GM19193 (cell line): ENCODE results near the gene FADS3.

Experiments used
- POLR2A ChIP-seq: IDR thresholded peaks from 4 replicates; pipeline ENCODE4 v1.6.1; 2011; ENCODE audit not compliant: insufficient read depth, insufficient read length; ENCODE audit errors: extremely low read depth

Gene FADS3

GRCh38 chr11:61907871-61908729, 16.8 kb upstream of the FADS3 start:
- no peak for TF ChIP-seq POLR2A

- no peak for TF ChIP-seq POLR2A
Observed at GRCh38 chr11:61907282-61907681, 15.9 kb upstream of the FADS3 start.

GRCh38 chr11:61906522-61906909, 15.2 kb upstream of the FADS3 start:
- no peak for TF ChIP-seq POLR2A

DNA sequence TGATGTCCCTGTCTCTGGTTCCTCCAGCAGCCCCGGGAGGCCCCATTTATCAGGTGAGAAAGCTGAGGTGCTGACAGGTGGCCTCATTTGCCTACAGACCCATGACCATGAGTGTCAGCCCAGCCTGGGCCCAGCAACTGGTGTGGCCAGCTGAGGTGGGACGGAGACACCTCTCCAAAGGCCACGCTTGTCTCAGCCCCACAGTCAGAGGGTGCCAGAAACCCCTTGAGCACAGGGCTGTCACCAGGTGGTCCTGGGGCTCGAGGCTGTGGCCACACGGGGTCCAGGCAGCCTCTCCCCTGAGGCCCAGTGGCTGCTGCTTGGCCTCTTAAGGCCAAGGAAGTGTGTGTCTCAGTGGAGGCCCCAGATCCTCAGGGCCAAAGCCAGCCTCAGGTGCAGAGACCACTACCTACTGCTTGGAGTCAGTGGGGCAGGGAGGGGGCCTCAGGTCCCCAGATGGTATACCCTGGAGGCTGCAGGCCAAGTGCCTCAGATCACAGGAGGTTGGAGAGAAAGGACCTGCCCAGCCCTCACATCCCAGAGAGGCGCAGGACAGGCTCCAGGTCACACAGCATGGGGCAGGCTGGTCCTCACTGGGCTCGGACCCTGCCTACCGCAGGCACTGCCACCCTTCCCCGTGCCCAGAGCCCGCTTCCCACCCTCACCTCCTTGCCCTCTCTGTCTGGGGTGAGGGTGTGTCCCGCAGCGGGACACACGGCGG, 14.6 kb upstream of the FADS3 start:
- no peak for TF ChIP-seq POLR2A

GRCh38 chr11:61905067-61905696, 13.8 kb upstream of the FADS3 start:
- no peak for TF ChIP-seq POLR2A

DNA sequence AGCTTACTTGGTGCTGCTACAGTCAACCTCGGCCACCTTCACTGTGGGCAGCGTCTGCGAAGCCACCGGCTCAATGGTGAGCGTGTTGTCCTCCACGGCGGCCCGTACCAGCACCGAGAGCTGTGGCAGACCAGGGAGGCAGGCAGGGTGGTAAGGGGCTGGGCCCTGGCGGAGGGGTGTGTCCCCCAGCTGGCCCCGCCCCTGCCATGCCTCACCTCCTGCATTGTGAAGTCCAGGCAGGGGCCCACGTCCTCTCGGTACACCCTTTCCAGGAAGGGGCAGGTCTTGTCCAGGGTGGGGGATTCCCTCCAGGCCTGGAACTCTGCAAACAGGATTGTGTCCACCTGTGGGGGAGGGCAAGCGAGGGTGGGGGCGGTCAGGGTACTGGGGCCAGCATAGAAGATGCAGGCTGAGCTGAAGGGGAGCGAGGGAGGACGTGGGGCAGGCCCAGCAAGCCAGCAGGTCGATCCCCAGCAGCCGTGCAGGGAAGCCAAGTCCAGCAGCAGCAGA, 13.2 kb upstream of the FADS3 start:
- TF ChIP-seq POLR2A, result no peak

DNA sequence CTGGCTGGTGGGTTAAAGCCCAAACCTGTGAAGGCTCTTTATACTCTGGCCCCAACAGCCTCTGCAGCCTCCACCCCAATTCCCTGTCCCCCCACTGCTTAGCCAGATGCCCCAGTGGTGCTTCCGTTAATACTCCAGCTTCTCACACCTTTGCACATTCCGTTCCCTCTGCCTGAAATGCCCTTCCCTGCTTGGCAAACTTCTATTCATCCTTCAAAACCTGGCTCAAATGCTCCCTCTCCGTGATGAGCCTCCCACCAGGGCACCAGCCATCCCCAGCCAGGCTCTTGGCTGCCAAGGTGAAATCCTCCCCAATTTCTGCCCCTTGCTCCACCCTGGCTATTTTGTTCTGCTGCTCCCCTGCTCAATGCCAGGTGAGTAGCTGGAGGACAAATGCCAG, 12.5 kb upstream of the FADS3 start:
- TF ChIP-seq POLR2A, result no peak

DNA sequence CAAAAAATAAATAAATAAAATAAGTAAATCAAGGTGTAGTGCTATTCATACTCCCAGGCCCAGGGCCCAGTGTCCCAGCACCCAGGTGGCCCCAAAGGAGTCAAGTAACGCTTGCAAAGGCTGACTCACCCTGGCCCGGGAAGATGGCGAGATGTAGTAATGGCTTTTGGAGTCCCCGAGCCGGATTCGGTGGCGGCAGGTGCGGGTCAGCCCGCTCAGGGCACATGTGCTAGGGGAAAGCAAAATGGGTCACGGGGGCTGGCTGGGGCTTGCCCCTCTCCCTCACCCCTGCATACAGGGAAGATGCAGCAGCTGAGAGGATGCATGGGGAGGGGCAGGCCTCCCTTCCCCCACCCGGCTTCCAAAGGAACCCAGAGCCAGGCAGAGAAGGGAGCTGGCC, 11.0 kb upstream of the FADS3 start:
- TF ChIP-seq POLR2A, result no peak

GRCh38 chr11:61901397-61901796, 10.1 kb upstream of the FADS3 start:
- TF ChIP-seq POLR2A, result no peak

GRCh38 chr11:61900251-61900650, 8.9 kb upstream of the FADS3 start:
- TF ChIP-seq POLR2A, result no peak

GRCh38 chr11:61899146-61899841, 7.9 kb upstream of the FADS3 start:
- no peak for TF ChIP-seq POLR2A

GRCh38 chr11:61898247-61898582, 6.9 kb upstream of the FADS3 start:
- TF ChIP-seq POLR2A, result no peak

- no peak for TF ChIP-seq POLR2A
Observed at GRCh38 chr11:61897387-61898246, 6.3 kb upstream of the FADS3 start.
